HEK293 (cell line): ENCODE data around the gene FBXL15.

Experiments
- CTCF ChIA-PET: fragments of 350-600 bp; formaldehyde crosslinking; extraction: SDS; loops from one replicate; lab custom pipeline; 2021; ENCODE audit warnings: antibody characterized with exemption; lab: Yijun Ruan, JAX
- POLR2A ChIA-PET: fragments of 300-600 bp; formaldehyde crosslinking; extraction: SDS; loops from one replicate; lab custom pipeline; 2020; ENCODE audit warnings: antibody characterized with exemption, inconsistent platforms; lab: Yijun Ruan, JAX
- H3K27ac ChIP-seq: fragments of 200-500 bp; sonication (Bioruptor generic); 2 replicates; pipeline ENCODE4 v1.5.1; 2014; ENCODE audit warnings: low read depth, low read length, control low read depth, inconsistent platforms; ENCODE audit errors: extremely low read depth
- H3K36me3 ChIP-seq, 2 experiments: fragments of 200-500 bp in 1 of 2; sonication (Bioruptor generic) in 1 of 2; 1 replicate in 1 of 2; 2 replicates in 1 of 2; pipeline ENCODE4 v1.5.1; 2014 to 2017; ENCODE audit warnings: inconsistent platforms in 2 of 2, low read length in 2 of 2; ENCODE audit not compliant: control insufficient read depth in 2 of 2, insufficient read depth in 1 of 2
- H3K4me1 ChIP-seq: fragments of 200-500 bp; sonication (Bioruptor generic); 2 replicates; pipeline ENCODE4 v1.5.1; 2014; ENCODE audit warnings: mild to moderate bottlenecking, low read length, inconsistent platforms; ENCODE audit not compliant: control insufficient read depth, insufficient read depth
- H3K4me3 ChIP-seq: 2 replicates; pipeline ENCODE4 v1.5.1; 2011; ENCODE audit warnings: low read depth, mild to moderate bottlenecking, control low read depth, low read length, moderate library complexity
- H3K9me3 ChIP-seq: fragments of 200-500 bp; sonication (Bioruptor generic); 2 replicates; pipeline ENCODE4 v1.5.1; 2014; ENCODE audit warnings: low read depth, low read length, inconsistent platforms; ENCODE audit not compliant: control insufficient read depth, insufficient read depth
- BCL11B ChIP-seq: fragments of 450-650 bp; formaldehyde crosslinking; IDR thresholded peaks from 2 replicates; pipeline ENCODE4 v1.5.1; 2016; ENCODE audit warnings: low read depth, missing biosample characterization, missing genetic modification characterization
- EGR2 ChIP-seq: fragments of 450-650 bp; formaldehyde crosslinking; IDR thresholded peaks from 2 replicates; pipeline ENCODE4 v1.5.1; 2016; ENCODE audit warnings: low read depth, missing biosample characterization, missing genetic modification characterization
- KLF16 ChIP-seq: fragments of 450-650 bp; formaldehyde crosslinking; IDR thresholded peaks from 2 replicates; pipeline ENCODE4 v1.5.1; 2017; ENCODE audit warnings: missing biosample characterization, missing genetic modification characterization
- KLF8 ChIP-seq: fragments of 450-650 bp; formaldehyde crosslinking; IDR thresholded peaks from 2 replicates; pipeline ENCODE4 v1.5.1; 2016; ENCODE audit warnings: missing biosample characterization, missing genetic modification characterization
- PRDM1 ChIP-seq: fragments of 450-650 bp; formaldehyde crosslinking; IDR thresholded peaks from 2 replicates; pipeline ENCODE4; 2016; ENCODE audit warnings: missing biosample characterization, missing genetic modification characterization
- PRDM10 ChIP-seq: fragments of 450-650 bp; formaldehyde crosslinking; IDR thresholded peaks from 2 replicates; pipeline ENCODE4 v1.5.1; 2016; ENCODE audit warnings: missing biosample characterization, missing genetic modification characterization
- ZEB2 ChIP-seq: fragments of 450-650 bp; formaldehyde crosslinking; IDR thresholded peaks from 2 replicates; pipeline ENCODE4 v1.5.1; 2016; ENCODE audit warnings: missing biosample characterization, missing genetic modification characterization
- ZFHX2 ChIP-seq: fragments of 450-650 bp; formaldehyde crosslinking; conservative IDR thresholded peaks from 2 replicates; pipeline ENCODE4 v1.5.1; 2016; ENCODE audit warnings: missing biosample characterization, missing genetic modification characterization
- ZFP69B ChIP-seq: fragments of 450-650 bp; formaldehyde crosslinking; IDR thresholded peaks from 2 replicates; pipeline ENCODE4 v1.5.1; 2016; ENCODE audit warnings: missing biosample characterization, missing genetic modification characterization
- ZNF132 ChIP-seq: fragments of 450-650 bp; formaldehyde crosslinking; IDR thresholded peaks from 2 replicates; pipeline ENCODE4 v1.5.1; 2017; ENCODE audit warnings: missing biosample characterization, missing genetic modification characterization, borderline replicate concordance
- ZNF184 ChIP-seq: fragments of 450-650 bp; IDR thresholded peaks from 2 replicates; pipeline ENCODE4 v1.5.1; 2018; ENCODE audit warnings: missing biosample characterization, mild to moderate bottlenecking, missing genetic modification characterization
- ZNF324 ChIP-seq: fragments of 450-650 bp; formaldehyde crosslinking; IDR thresholded peaks from 2 replicates; pipeline ENCODE4 v1.5.1; 2016; ENCODE audit warnings: missing biosample characterization, missing genetic modification characterization
- ZNF362 ChIP-seq: fragments of 450-650 bp; formaldehyde crosslinking; IDR thresholded peaks from 2 replicates; pipeline ENCODE4 v1.5.1; 2016; ENCODE audit warnings: missing biosample characterization, missing genetic modification characterization
- ZNF513 ChIP-seq: fragments of 450-650 bp; IDR thresholded peaks from 2 replicates; pipeline ENCODE4 v1.5.1; 2018; ENCODE audit warnings: missing biosample characterization, missing genetic modification characterization
- ZSCAN18 ChIP-seq: fragments of 450-650 bp; formaldehyde crosslinking; IDR thresholded peaks from 2 replicates; pipeline ENCODE4 v1.5.1; 2016; ENCODE audit warnings: missing biosample characterization, missing genetic modification characterization
- TF ChIP-seq, protein P1 (sequence below): fragments of 450-650 bp; formaldehyde crosslinking; IDR thresholded peaks from 2 replicates; pipeline ENCODE4 v1.5.1; 2017; ENCODE audit warnings: missing biosample characterization, missing genetic modification characterization
- TF ChIP-seq, protein P2 (sequence below): fragments of 450-650 bp; formaldehyde crosslinking; IDR thresholded peaks from 2 replicates; pipeline ENCODE4 v1.5.1; 2016; ENCODE audit warnings: missing biosample characterization, missing genetic modification characterization

FBXL15 gene

GRCh38 chr10:102433619-102434046, 13.0 kb downstream of the FBXL15 start:
- ChIA-PET POLR2A (interaction anchor here (2.9 to 3.0 kb wide), 2 partner anchors 18 kb away, joined by 17 to 60 read pairs; partner anchors contain the start of gene C10orf95), CTCF (interaction anchor here (0.7 to 3.7 kb wide), 3 partner anchors 10 to 150 kb away, joined by 4 to 14 read pairs (median 5); no protein-coding TSS in a partner anchor)
- H3K9me3 ChIP-seq, result no peaks in the 10 kb centered on the region
- H3K4me1 ChIP-seq, result peaks cover 3% of the 10 kb centered on the region; the same call in 1 of the 2 replicates
- no peak overlapping the region for H3K27ac ChIP-seq
- TF ChIP-seq ZNF513 (tag by site-specific recombination), result no peak
- no peak for TF ChIP-seq ZSCAN18 (tag by site-specific recombination)
- no peak for TF ChIP-seq ZEB2 (tag by site-specific recombination)
- TF ChIP-seq KLF16, result no peak
- peaks cover 0 to 4% of the 10 kb centered on the region in 2 experiments; a peak in 1 of 3 replicates for H3K36me3 ChIP-seq
- no peak overlapping the region for H3K4me3 ChIP-seq

DNA sequence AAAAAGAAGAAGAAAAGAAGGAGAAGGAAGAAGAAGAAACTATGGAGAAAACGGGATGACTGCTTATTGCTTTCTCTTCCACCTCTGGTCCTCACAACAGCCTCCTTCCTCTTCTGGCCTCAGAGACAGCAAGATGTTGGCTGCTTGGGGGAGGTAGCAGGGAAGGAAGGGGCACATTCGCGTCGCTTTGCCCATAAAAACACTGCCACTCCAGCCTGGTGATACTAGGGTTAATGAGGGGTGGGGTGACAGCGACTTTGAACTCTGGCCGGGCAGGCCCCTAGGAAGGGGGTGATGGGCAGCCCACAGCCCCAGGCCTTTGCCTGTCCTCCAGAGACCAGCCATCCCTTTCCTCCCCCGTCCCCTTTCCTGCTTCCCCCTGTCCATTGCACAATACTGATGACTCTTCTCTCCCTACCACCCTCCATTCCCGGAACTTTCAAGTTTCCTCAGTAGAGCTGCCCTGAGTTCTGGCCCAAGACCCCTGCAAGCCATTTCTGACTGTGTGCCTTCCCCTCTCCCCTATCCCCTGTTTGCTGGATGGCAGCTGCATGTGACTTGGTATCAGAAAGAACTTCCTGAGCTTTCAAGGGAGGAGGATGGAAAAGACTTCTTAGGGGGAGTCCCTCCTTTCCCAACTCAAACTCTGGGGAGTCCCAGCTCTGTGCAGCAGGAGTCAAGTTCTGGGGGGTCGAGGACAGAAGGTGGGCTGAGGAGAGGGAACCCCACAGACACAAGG, 13.9 kb downstream of the FBXL15 start:
- Histone ChIP-seq H3K4me3 (no peak overlapping the region), H3K27ac (no peak overlapping the region), H3K4me1 (peaks cover 3% of the 10 kb centered on the region; the same call in 1 of the 2 replicates), H3K36me3 (peaks cover 0 to 4% of the 10 kb centered on the region in 2 experiments; a peak in 1 of 3 replicates), H3K9me3 (no peaks in the 10 kb centered on the region)
- ChIA-PET CTCF (interaction anchor here (0.8 to 3.7 kb wide), 2 partner anchors 11 to 27 kb away, joined by 4 to 14 read pairs; no protein-coding TSS in a partner anchor), POLR2A (interaction anchor here (1.0 to 2.9 kb wide), 2 partner anchors 17 to 204 kb away, joined by 3 to 17 read pairs; partner anchors contain the start of gene C10orf95)
- TF ChIP-seq ZNF324 (tag by site-specific recombination) (no peak), ZNF184 (tag by site-specific recombination) (no peak), PRDM10 (tag by site-specific recombination) (peak; percentile 89), BCL11B (tag by site-specific recombination) (no peak), PRDM1 (tag by site-specific recombination) (peak; percentile 39; the same call in 1 of the 2 replicates), ZNF132 (no peak), ZFP69B (tag by site-specific recombination) (no peak), ZFHX2 (tag by site-specific recombination) (0 out of 2 replicates have a peak, but pooled peaks have one; percentile 43), EGR2 (tag by site-specific recombination) (peak; percentile 50), KLF8 (no peak), ZNF362 (tag by site-specific recombination) (peak; percentile 66; the same call in 1 of the 2 replicates)
- TF ChIP-seq, protein P1, sequence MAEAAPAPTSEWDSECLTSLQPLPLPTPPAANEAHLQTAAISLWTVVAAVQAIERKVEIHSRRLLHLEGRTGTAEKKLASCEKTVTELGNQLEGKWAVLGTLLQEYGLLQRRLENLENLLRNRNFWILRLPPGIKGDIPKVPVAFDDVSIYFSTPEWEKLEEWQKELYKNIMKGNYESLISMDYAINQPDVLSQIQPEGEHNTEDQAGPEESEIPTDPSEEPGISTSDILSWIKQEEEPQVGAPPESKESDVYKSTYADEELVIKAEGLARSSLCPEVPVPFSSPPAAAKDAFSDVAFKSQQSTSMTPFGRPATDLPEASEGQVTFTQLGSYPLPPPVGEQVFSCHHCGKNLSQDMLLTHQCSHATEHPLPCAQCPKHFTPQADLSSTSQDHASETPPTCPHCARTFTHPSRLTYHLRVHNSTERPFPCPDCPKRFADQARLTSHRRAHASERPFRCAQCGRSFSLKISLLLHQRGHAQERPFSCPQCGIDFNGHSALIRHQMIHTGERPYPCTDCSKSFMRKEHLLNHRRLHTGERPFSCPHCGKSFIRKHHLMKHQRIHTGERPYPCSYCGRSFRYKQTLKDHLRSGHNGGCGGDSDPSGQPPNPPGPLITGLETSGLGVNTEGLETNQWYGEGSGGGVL (tag by site-specific recombination), result peak; percentile 50
- TF ChIP-seq, protein P2, sequence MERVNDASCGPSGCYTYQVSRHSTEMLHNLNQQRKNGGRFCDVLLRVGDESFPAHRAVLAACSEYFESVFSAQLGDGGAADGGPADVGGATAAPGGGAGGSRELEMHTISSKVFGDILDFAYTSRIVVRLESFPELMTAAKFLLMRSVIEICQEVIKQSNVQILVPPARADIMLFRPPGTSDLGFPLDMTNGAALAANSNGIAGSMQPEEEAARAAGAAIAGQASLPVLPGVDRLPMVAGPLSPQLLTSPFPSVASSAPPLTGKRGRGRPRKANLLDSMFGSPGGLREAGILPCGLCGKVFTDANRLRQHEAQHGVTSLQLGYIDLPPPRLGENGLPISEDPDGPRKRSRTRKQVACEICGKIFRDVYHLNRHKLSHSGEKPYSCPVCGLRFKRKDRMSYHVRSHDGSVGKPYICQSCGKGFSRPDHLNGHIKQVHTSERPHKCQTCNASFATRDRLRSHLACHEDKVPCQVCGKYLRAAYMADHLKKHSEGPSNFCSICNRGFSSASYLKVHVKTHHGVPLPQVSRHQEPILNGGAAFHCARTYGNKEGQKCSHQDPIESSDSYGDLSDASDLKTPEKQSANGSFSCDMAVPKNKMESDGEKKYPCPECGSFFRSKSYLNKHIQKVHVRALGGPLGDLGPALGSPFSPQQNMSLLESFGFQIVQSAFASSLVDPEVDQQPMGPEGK (tag by site-specific recombination), result 0 out of 2 replicates have a peak, but pooled peaks have one; percentile 49
